PC-9 (cell line): ENCODE data around the gene TRPM1.

Experiments used
- EZH2 ChIP-seq: fragments of 200-600 bp; sonication (generic); IDR thresholded peaks from 2 replicates; pipeline ENCODE4 v1.8.0; 2017; ENCODE audit warnings: antibody characterized with exemption, low read depth
- TF ChIP-seq, protein P1 (sequence below): fragments of 200-600 bp; sonication (generic); conservative IDR thresholded peaks from 2 replicates; pipeline ENCODE4 v1.6.1; 2017; ENCODE audit warnings: mixed run types, antibody characterized with exemption, mild to moderate bottlenecking, moderate library complexity

GRCh38 chr15:31080591-31081014 lies 20.9 kb downstream of the TRPM1 start:
- TF ChIP-seq, protein P1, sequence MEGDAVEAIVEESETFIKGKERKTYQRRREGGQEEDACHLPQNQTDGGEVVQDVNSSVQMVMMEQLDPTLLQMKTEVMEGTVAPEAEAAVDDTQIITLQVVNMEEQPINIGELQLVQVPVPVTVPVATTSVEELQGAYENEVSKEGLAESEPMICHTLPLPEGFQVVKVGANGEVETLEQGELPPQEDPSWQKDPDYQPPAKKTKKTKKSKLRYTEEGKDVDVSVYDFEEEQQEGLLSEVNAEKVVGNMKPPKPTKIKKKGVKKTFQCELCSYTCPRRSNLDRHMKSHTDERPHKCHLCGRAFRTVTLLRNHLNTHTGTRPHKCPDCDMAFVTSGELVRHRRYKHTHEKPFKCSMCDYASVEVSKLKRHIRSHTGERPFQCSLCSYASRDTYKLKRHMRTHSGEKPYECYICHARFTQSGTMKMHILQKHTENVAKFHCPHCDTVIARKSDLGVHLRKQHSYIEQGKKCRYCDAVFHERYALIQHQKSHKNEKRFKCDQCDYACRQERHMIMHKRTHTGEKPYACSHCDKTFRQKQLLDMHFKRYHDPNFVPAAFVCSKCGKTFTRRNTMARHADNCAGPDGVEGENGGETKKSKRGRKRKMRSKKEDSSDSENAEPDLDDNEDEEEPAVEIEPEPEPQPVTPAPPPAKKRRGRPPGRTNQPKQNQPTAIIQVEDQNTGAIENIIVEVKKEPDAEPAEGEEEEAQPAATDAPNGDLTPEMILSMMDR = no peak
- TF ChIP-seq EZH2 = no peak
